Prostate gland (tissue), 2 donors: ENCODE measurements around the gene CAMK2D.

ENCODE experiments used
- POLR2A ChIP-seq: fragments of 450-650 bp; IDR thresholded peaks from one replicate; pipeline ENCODE4 v1.6.1; 2016; ENCODE audit warnings: antibody characterized with exemption, mild to moderate bottlenecking
- POLR2AphosphoS5 ChIP-seq: sonication (generic); formaldehyde crosslinking; IDR thresholded peaks from one replicate; pipeline ENCODE4 v1.6.1; 2017; ENCODE audit warnings: antibody characterized with exemption
- TF ChIP-seq, protein P1 (sequence below), 4 experiments: fragments of 200-600 bp in 2 of 4; fragments of 450-650 bp in 2 of 4; sonication (generic) in 2 of 4; IDR thresholded peaks; 1 replicate in 3 of 4; 2 replicates in 1 of 4; pipeline ENCODE4 v1.5.1; 2016 to 2019; ENCODE audit warnings: antibody characterized with exemption in 4 of 4, mild to moderate bottlenecking in 2 of 4, moderate library complexity in 2 of 4

DNA sequence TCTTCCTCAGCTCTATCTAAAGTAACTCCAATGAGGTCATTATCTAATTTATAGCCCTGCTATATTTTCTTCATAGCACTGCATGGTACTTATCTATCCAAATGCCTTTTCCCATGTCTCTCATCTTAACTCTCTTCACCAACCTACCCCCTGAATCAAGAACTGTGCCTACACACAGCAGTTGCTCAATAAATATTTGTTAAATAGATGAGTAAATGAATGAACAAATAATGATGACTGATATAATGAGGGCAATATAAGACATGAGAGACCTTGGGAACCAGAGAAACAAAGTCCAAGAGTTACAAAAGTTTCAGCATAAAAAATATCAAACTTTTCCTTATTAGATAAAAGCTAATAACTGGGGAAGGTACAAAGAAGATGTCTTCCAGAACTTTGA is 19.6 kb downstream of the CAMK2D start:
- TF ChIP-seq, protein P1, sequence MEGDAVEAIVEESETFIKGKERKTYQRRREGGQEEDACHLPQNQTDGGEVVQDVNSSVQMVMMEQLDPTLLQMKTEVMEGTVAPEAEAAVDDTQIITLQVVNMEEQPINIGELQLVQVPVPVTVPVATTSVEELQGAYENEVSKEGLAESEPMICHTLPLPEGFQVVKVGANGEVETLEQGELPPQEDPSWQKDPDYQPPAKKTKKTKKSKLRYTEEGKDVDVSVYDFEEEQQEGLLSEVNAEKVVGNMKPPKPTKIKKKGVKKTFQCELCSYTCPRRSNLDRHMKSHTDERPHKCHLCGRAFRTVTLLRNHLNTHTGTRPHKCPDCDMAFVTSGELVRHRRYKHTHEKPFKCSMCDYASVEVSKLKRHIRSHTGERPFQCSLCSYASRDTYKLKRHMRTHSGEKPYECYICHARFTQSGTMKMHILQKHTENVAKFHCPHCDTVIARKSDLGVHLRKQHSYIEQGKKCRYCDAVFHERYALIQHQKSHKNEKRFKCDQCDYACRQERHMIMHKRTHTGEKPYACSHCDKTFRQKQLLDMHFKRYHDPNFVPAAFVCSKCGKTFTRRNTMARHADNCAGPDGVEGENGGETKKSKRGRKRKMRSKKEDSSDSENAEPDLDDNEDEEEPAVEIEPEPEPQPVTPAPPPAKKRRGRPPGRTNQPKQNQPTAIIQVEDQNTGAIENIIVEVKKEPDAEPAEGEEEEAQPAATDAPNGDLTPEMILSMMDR (IDR thresholded peaks at IDR 0.05), result no peak
- no peak for TF ChIP-seq POLR2A
- no peak for TF ChIP-seq POLR2AphosphoS5
